Heart right ventricle (tissue), 16 donors: ENCODE results near the gene ZNRF2. TPM values are rescaled to one million over a fixed set of nuclear protein-coding genes. Genes with fewer than 3 reads are reported as not detected.

Source experiments
- ATAC-seq, 8 donors: fragments of 200-7000 bp; cut with Tn5 transposase; one replicate each; pipeline ENCODE4 v1.9.1; 2020; ENCODE audit warnings: mild to moderate bottlenecking in 8 of 8, moderate library complexity in 8 of 8, moderate number of reproducible peaks in 1 of 8
- DNase-seq, 2 donors: peaks; one replicate each; pipeline ENCODE4 v3.0.0-alpha.2; 2020
- H3K27ac ChIP-seq, 10 donors: fragments of 200-600 bp; sonication (generic) in 2 of 10; one replicate each; pipeline versions ENCODE4 v1.5.0 to v1.8.0; 2020 to 2022; ENCODE audit warnings: mild to moderate bottlenecking in 3 of 10
- H3K27me3 ChIP-seq, 7 donors: fragments of 200-600 bp; one replicate each; pipeline ENCODE4 v1.8.0; 2021 to 2022; ENCODE audit warnings: mild to moderate bottlenecking in 2 of 7
- H3K36me3 ChIP-seq, 9 donors: fragments of 200-600 bp; sonication (generic) in 1 of 9; one replicate each; pipeline versions ENCODE4 v1.5.0 to v1.8.0; 2020 to 2022; ENCODE audit warnings: mild to moderate bottlenecking in 2 of 9
- H3K4me1 ChIP-seq, 9 donors: fragments of 200-600 bp; sonication (generic) in 1 of 9; one replicate each; pipeline versions ENCODE4 v1.5.0 to v1.8.0; 2020 to 2022; ENCODE audit warnings: mild to moderate bottlenecking in 4 of 9
- H3K4me3 ChIP-seq, 10 donors: fragments of 200-600 bp; sonication (generic) in 2 of 10; one replicate each; pipeline versions ENCODE4 v1.5.0 to v1.8.0; 2020 to 2022; ENCODE audit warnings: mild to moderate bottlenecking in 7 of 10, moderate library complexity in 2 of 10
- H3K9me3 ChIP-seq, 11 donors: fragments of 200-600 bp in 10 of 11; sonication (generic) in 2 of 11; one replicate each; pipeline versions ENCODE4 v1.5.0 to v1.8.0; 2013 to 2022; ENCODE audit warnings: mild to moderate bottlenecking in 2 of 11, control low read depth in 1 of 11, moderate library complexity in 1 of 11
- CTCF ChIP-seq, 9 donors: fragments of 200-600 bp; sonication (generic) in 2 of 9; IDR thresholded peaks; one replicate each; pipeline versions ENCODE4 v1.5.0 to v1.8.0; 2021 to 2022; ENCODE audit warnings: antibody characterized with exemption in 9 of 9, mild to moderate bottlenecking in 5 of 9, moderate library complexity in 1 of 9
- WGBS, 2 donors: extraction: QIAGEN DNeasy Blood & Tissue Kit; methylation state at CpG; one replicate each; pipeline ENCODE4 v1.1.7; 2013; ENCODE audit warnings: inconsistent platforms in 1 of 2; 5-methylcytosine and 5-hydroxymethylcytosine counted together
- intact Hi-C, 10 donors: fragments of 100-400 bp; cut with DNase I; formaldehyde crosslinking; loops; one replicate each; pipeline versions ENCODE4 v1.11.1 to v1.14.2; 2022
- polyA plus RNA-seq, 2 donors: library from polyadenylated mRNA; stranded (reverse); fragments of 200-250 nt; gene quantifications; one replicate each; pipeline ENCODE4 v1.2.3, GENCODE V29; 2013
- total RNA-seq, 10 donors: library from RNA; stranded (reverse); fragmentation: NEBNext Ultra II Directional in 3 of 10; extraction: Animal tissue kit (Norgen Biotek cat#: 25700) in 3 of 10; gene quantifications; one replicate each; pipeline versions ENCODE4 v1.2.1 to v1.2.4, GENCODE V29; 2021 to 2023
- donor health status: Arrhythmogenic right ventricular cardiomyopathy.
- donor health status: ischemic (EF 13 %, LVEDD 7.1; RV severe dilation, severe dysfunction).
- donor health status: healthy with polysubstance abuse.
- donor health status: DM: no; HTN: yes; CAD: no.
- donor health status: DM: no; HTN: no; CAD: no.
- donor health status: ischemic (EF 25% LVEDD 6.9; RV normal size, moderate dysfunction).
- donor health status: ischemic (EF 25% LVEDD 5.7; RV mildly dilated, moderate dysfunction).
- donor health status: healthy.
- donor health status: DM: yes; HTN: yes; CAD: no.
- donor health status: Ischemic cardiomyopathy.
- donor health status: ischemic (EF 35%, LVEDD 5.7; RV mildly dilated, moderate dysfunction).
- donor health status: nonischemic (EF 11% LVEDD 7.7; RV severe dilation, severe dysfunction).
- donor health status: DM: yes; HTN: yes; CAD: no.
- donor health status: PGD.
- donor health status: ischemic (EF 29% LVEDD 5.4; RV normal size, mild dysfunction).
- donor health status: nonischemic (EF 23%, LVEDD 6.1; RV moderate dilation, normal function).

ZNRF2 gene
- total and polyA plus RNA-seq, 12 donors, result 2.9 to 13.8 (median 8.7) TPM

GRCh38 chr7:30359957-30360356 is 75.6 kb downstream of the ZNRF2 start:
- DNase-seq (no peak), ATAC-seq (no peak)
- intact Hi-C loops, result no loop called here
- Histone ChIP-seq H3K4me1 (peaks cover 0 to 8% (median 0%) of the 10 kb centered on the region in 9 donors), H3K27me3 (no peaks in the 10 kb centered on the region), H3K9me3 (no peaks in the 10 kb centered on the region), H3K27ac (no peak overlapping the region), H3K4me3 (no peak overlapping the region), H3K36me3 (peaks cover 0 to 23% (median 0%) of the 10 kb centered on the region in 9 donors)
- TF ChIP-seq CTCF (IDR thresholded peaks at IDR 0.05), result no peak
- WGBS, 2 donors, result 100% methylated on average over 1 of the region's 1 CpG

DNA sequence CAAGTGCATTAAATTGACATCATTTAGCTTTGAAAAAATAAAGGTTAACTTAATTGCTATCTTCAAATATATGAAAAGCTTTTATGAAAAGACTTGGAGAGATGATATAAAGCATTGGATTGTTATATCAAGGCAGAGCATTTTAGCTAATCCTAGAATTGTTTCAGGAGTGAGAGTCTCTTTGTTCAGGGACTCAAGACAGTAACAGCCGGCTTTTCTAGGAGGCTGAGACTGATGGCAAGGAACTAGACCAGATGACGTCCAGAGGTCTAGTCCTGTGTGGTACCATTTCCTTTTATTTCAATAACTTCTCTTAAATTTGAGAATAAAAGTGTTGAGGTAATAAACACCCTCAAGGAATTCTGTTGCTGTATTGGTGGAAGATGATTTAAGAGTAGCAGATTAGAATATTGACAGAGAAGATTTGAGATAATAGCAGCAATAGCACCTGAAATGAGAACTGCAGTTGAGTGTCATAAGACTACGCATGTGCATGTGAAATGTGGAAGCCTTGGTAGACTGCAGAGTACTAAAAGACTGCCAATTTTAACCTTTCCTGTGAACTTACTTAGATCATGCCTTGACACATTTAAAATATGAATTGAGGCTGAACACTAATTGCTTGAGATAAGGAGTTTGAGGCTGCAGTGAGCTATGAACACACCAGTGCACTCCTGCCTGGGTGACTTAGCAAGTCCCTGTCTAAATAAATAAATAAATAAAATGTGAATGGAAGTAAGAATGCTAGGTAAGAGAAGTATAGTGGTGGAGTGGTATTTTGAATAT is 79.6 kb downstream of the ZNRF2 start:
- no peak for ATAC-seq

GRCh38 chr7:30364773-30365172 is 80.4 kb downstream of the ZNRF2 start:
- DNase-seq (no peak), ATAC-seq (no peak)
- H3K4me1 ChIP-seq, result peaks cover 0 to 8% (median 0%) of the 10 kb centered on the region in 9 donors
- intact Hi-C loops, result no loop called here
- H3K27ac ChIP-seq, result no peak overlapping the region
- no peak for TF ChIP-seq CTCF (IDR thresholded peaks at IDR 0.05)
- no peak overlapping the region for H3K4me3 ChIP-seq
- H3K36me3 ChIP-seq, result peaks cover 0 to 11% (median 0%) of the 10 kb centered on the region in 9 donors
- WGBS, 2 donors, result 96 to 100% methylated on average over 1 of the region's 1 CpG
- H3K9me3 ChIP-seq, result no peaks in the 10 kb centered on the region
- H3K27me3 ChIP-seq, result no peaks in the 10 kb centered on the region

More for the DNA sequence above, 79.6 kb downstream of the ZNRF2 start:
- H3K27ac ChIP-seq, result no peak overlapping the region
- H3K4me3 ChIP-seq, result no peak overlapping the region
- H3K9me3 ChIP-seq, result no peaks in the 10 kb centered on the region
- no peaks in the 10 kb centered on the region for H3K27me3 ChIP-seq
- WGBS, 2 donors, result 88 to 96% methylated on average over 3 of the region's 3 CpGs
- intact Hi-C loops, result no loop called here
- no peak for DNase-seq
- TF ChIP-seq CTCF (IDR thresholded peaks at IDR 0.05), result no peak
- peaks cover 0 to 11% (median 0%) of the 10 kb centered on the region in 9 donors for H3K36me3 ChIP-seq
- peaks cover 0 to 8% (median 0%) of the 10 kb centered on the region in 9 donors for H3K4me1 ChIP-seq

GRCh38 chr7:30365621-30366020 is 81.2 kb downstream of the ZNRF2 start:
- DNase-seq (no peak), ATAC-seq (no peak)
- Histone ChIP-seq H3K27me3 (no peaks in the 10 kb centered on the region), H3K4me1 (peaks cover 0 to 8% (median 0%) of the 10 kb centered on the region in 9 donors), H3K36me3 (peaks cover 0 to 11% (median 0%) of the 10 kb centered on the region in 9 donors), H3K9me3 (no peaks in the 10 kb centered on the region), H3K27ac (no peak overlapping the region), H3K4me3 (no peak overlapping the region)
- intact Hi-C loops, result no loop called here
- no peak for TF ChIP-seq CTCF (IDR thresholded peaks at IDR 0.05)
- WGBS, 2 donors, result 96 to 99% methylated on average over 3 of the region's 3 CpGs
